Astrocyte (in vitro differentiated cells and primary cell): ENCODE data around the gene LINC00305.

Source experiments
- CTCF ChIP-seq: IDR thresholded peaks from 2 replicates; pipeline ENCODE4 v1.5.1; 2011; ENCODE audit warnings: low read depth, mild to moderate bottlenecking, inconsistent platforms, low read length, moderate library complexity; ENCODE audit not compliant: insufficient read depth
- EZH2 ChIP-seq: IDR thresholded peaks from 2 replicates; pipeline ENCODE4 v1.6.1; 2012; ENCODE audit warnings: mild to moderate bottlenecking, low read length, inconsistent platforms; ENCODE audit not compliant: insufficient read depth

GRCh38 chr18:64110692-64111480, 38.0 kb downstream of the LINC00305 start:
- no peak for TF ChIP-seq EZH2
- no peak for TF ChIP-seq CTCF
